GM12878 (cell line): ENCODE measurements around the gene NMT1. TPM values are rescaled to one million over a fixed set of nuclear protein-coding genes. Genes with fewer than 3 reads are reported as not detected.

ENCODE experiments used
- ATAC-seq: fragments of 200-7000 bp; cut with Tn5 transposase; 3 replicates; pipeline ENCODE4 v1.9.1; 2020; ENCODE audit warnings: mild to moderate bottlenecking, moderate library complexity
- BruUV-seq: library from RNA; stranded (reverse); fragments of 400-500 nt; replicated peaks from 2 replicates; lab custom pipeline; 2021; lab: Mats Ljungman, UMichigan
- CTCF ChIA-PET: fragments of 300-600 bp; sonication (Branson Sonifier 250); formaldehyde crosslinking; extraction: SDS; loops from one replicate; lab custom pipeline; 2021; ENCODE audit warnings: inconsistent platforms; lab: Yijun Ruan, JAX
- POLR2A ChIA-PET: fragments of 350-600 bp; formaldehyde crosslinking; extraction: SDS; loops from one replicate; lab custom pipeline; 2021; ENCODE audit warnings: inconsistent platforms; lab: Charles Lee
- RAD21 ChIA-PET: fragments of 300-600 bp; sonication (Branson Sonifier 250); formaldehyde crosslinking; loops from one replicate; lab custom pipeline; 2023; ENCODE audit warnings: antibody characterized with exemption; ENCODE audit not compliant: unreplicated experiment; lab: Charles Lee
- SMC1A ChIA-PET: fragments of 300-600 bp; sonication (Branson Sonifier 250); formaldehyde crosslinking; loops from one replicate; lab custom pipeline; 2023; ENCODE audit not compliant: unreplicated experiment, uncharacterized antibody; lab: Charles Lee
- DNase-seq: peaks from one replicate; pipeline ENCODE4 v3.0.0-alpha.2; 2011; ENCODE audit warnings: low read depth, low spot score
- FAIRE-seq: peaks from 3 replicates; lab custom pipeline; 2011; peaks lifted over from hg19 to GRCh38; lab: Jason Lieb, UNC
- H2AFZ ChIP-seq: 2 replicates; pipeline ENCODE4 v1.6.0; 2011; ENCODE audit warnings: low read depth, low read length, control low read depth; ENCODE audit not compliant: control insufficient read depth
- H3K27ac ChIP-seq: 2 replicates; pipeline ENCODE4 v1.5.1; 2011; ENCODE audit warnings: control low read depth; ENCODE audit not compliant: control insufficient read depth, insufficient read depth
- H3K27me3 ChIP-seq, 2 experiments: replicated peaks in 1 of 2; 2 replicates each; pipeline versions ENCODE4 v1.6.0 to v1.6.1; 2011; ENCODE audit warnings: low read length in 1 of 2; ENCODE audit not compliant: control insufficient read depth in 2 of 2, insufficient read depth in 2 of 2
- H3K36me3 ChIP-seq, 2 experiments: 2 replicates each; pipeline ENCODE4 v1.5.1; 2011; ENCODE audit warnings: low read length in 1 of 2; ENCODE audit not compliant: control insufficient read depth in 2 of 2, insufficient read depth in 2 of 2
- H3K4me1 ChIP-seq: 2 replicates; pipeline ENCODE4 v1.6.1; 2011; ENCODE audit warnings: mild to moderate bottlenecking, low read length, moderate library complexity, mixed read lengths; ENCODE audit not compliant: control insufficient read depth, insufficient read depth
- H3K4me2 ChIP-seq: 2 replicates; pipeline ENCODE4 v1.6.0; 2011; ENCODE audit warnings: control low read depth; ENCODE audit not compliant: control insufficient read depth, insufficient read depth
- H3K4me3 ChIP-seq: fragments of 200-600 bp; sonication (generic); 2 replicates; pipeline ENCODE4 v1.5.1; 2016
- H3K79me2 ChIP-seq: 2 replicates; pipeline ENCODE4 v1.6.0; 2011; ENCODE audit warnings: low read length; ENCODE audit not compliant: control insufficient read depth, insufficient read depth
- H3K9ac ChIP-seq: 2 replicates; pipeline ENCODE4 v1.8.0; 2011; ENCODE audit warnings: low read length, control low read depth, mixed read lengths; ENCODE audit not compliant: control insufficient read depth, insufficient read depth
- H3K9me3 ChIP-seq: replicated peaks from 3 replicates; pipeline ENCODE4 v1.5.1; 2011; ENCODE audit warnings: mild to moderate bottlenecking, low read length; ENCODE audit not compliant: control insufficient read depth, insufficient read depth
- H4K20me1 ChIP-seq: 2 replicates; pipeline ENCODE4 v1.6.0; 2011; ENCODE audit not compliant: control insufficient read depth, insufficient read depth
- CBX3 ChIP-seq: fragments of 200-600 bp; sonication (generic); IDR thresholded peaks from 2 replicates; pipeline ENCODE4 v1.6.1; 2016; ENCODE audit warnings: low read depth, borderline replicate concordance
- ESRRA ChIP-seq: IDR thresholded peaks from 2 replicates; pipeline ENCODE4 v1.6.1; 2012; ENCODE audit warnings: mild to moderate bottlenecking, low read length, improper control_type of control experiment
- FOXK2 ChIP-seq: fragments of 450-650 bp; IDR thresholded peaks from 2 replicates; pipeline ENCODE4 v1.6.1; 2017; ENCODE audit warnings: mild to moderate bottlenecking, moderate library complexity
- FOXM1 ChIP-seq: IDR thresholded peaks from 2 replicates; pipeline ENCODE4 v1.6.1; 2012; ENCODE audit warnings: low read depth, mild to moderate bottlenecking, inconsistent platforms, low read length, moderate library complexity
- IRF5 ChIP-seq: fragments of 450-650 bp; IDR thresholded peaks from 2 replicates; pipeline ENCODE4 v1.6.1; 2017; ENCODE audit warnings: borderline replicate concordance
- KLF5 ChIP-seq: fragments of 450-650 bp; IDR thresholded peaks from 2 replicates; pipeline ENCODE4 v1.6.1; 2014; ENCODE audit warnings: mild to moderate bottlenecking; ENCODE audit not compliant: partially characterized antibody
- PAX8 ChIP-seq: fragments of 450-650 bp; IDR thresholded peaks from 2 replicates; pipeline ENCODE4 v1.6.1; 2017; ENCODE audit warnings: mild to moderate bottlenecking, moderate library complexity
- SIX5 ChIP-seq: IDR thresholded peaks from 2 replicates; pipeline ENCODE4 v1.6.1; 2011; ENCODE audit warnings: mild to moderate bottlenecking, low read depth, low read length, moderate library complexity; ENCODE audit not compliant: severe bottlenecking
- SP1 ChIP-seq: IDR thresholded peaks from one replicate; pipeline ENCODE4 v1.6.1; 2011; ENCODE audit warnings: low read depth, low read length
- WRNIP1 ChIP-seq: IDR thresholded peaks from 2 replicates; pipeline ENCODE4 v1.6.1; 2011; ENCODE audit warnings: low read depth, low read length, improper control_type of control experiment, borderline replicate concordance
- ZNF592 ChIP-seq: fragments of 450-650 bp; IDR thresholded peaks from 2 replicates; pipeline ENCODE4 v1.6.1; 2017; ENCODE audit warnings: mild to moderate bottlenecking, moderate library complexity
- ZNF687 ChIP-seq: fragments of 450-650 bp; IDR thresholded peaks from 2 replicates; pipeline ENCODE4 v1.6.1; 2017; ENCODE audit warnings: mild to moderate bottlenecking, moderate library complexity
- WGBS: methylation state at CpG from one replicate; pipeline ENCODE4 v1.1.6; 2016; ENCODE audit warnings: low lambda C conversion rate; ENCODE audit not compliant: insufficient replicate concordance, insufficient coverage; ENCODE audit errors: missing lambda C conversion rate; 5-methylcytosine and 5-hydroxymethylcytosine counted together
- in situ Hi-C: fragments of 300-500 bp; cut with MboI; formaldehyde crosslinking; loops from 9 replicates; pipeline ENCODE4 v1.14.3; 2018; ENCODE audit warnings: mixed read lengths
- intact Hi-C: fragments of 100-400 bp; cut with micrococcal nuclease; formaldehyde crosslinking; loops from one replicate; pipeline ENCODE4 v1.14.2; 2022; ENCODE audit not compliant: unreplicated experiment
- polyA plus RNA-seq, 11 experiments: library from polyadenylated mRNA; depleted of rRNA in 4 of 11; unstranded in 6 of 11; stranded (reverse) in 5 of 11; fragments of >200 nt; fragmentation: Nextera tagmentation in 4 of 11; fragmentation: Illumina TruSeq in 1 of 11; extraction: Ambion mirVana in 4 of 11; extraction: Trizol in 1 of 11; gene quantifications; 1 replicate in 1 of 11; 2 replicates in 10 of 11; pipeline versions ENCODE4 v1.2.1 to v1.2.3, GENCODE V29; 2011 to 2016; ENCODE audit warnings: inconsistent platforms in 2 of 11, missing spikeins in 2 of 11, low read depth in 1 of 11
- total RNA-seq, 4 experiments: library from RNA; depleted of rRNA in 3 of 4; stranded (reverse); fragments of >200 nt in 3 of 4; fragmentation: Illumina TruSeq in 1 of 4; extraction: Trizol in 1 of 4; gene quantifications; 2 replicates each; pipeline versions ENCODE4 v1.2.1 to v1.2.3, GENCODE V29; 2013 to 2021

Gene NMT1
- total and polyA plus RNA-seq, 10 of the 15 experiments (the other 5 are each of a cell fraction or from before 2014, with no cell fraction given): 96.7 to 395 (median 222) TPM

- TF ChIP-seq ZNF687 (no peak), WRNIP1 (no peak), SP1 (no peak)
These were observed 35.8 kb downstream of the NMT1 start (continued) for GRCh38 chr17:45096926-45097325.

- POLR2A ChIA-PET: no interaction called here
- no peak for ATAC-seq
- H3K4me1 ChIP-seq: no peaks in the 10 kb centered on the region
- FAIRE-seq: no peak
- no peak overlapping the region for H3K27ac ChIP-seq
- H3K4me2 ChIP-seq: no peak overlapping the region
- no peaks in the 10 kb centered on the region for H4K20me1 ChIP-seq
- in situ Hi-C loops: no loop called here
- no TSS peak for BruUV-seq
- RAD21 ChIA-PET: interaction anchor here (1.2 to 3.2 kb wide), 4 partner anchors 35 to 319 kb away, joined by 3 to 26 read pairs (median 4); no protein-coding TSS in a partner anchor
- H3K27me3 ChIP-seq: no peaks in the 10 kb centered on the region
- CTCF ChIA-PET: interaction anchor here (0.7 to 4.7 kb wide), 23 partner anchors 9 to 230 kb away, joined by 3 to 70 read pairs (median 6); partner anchors contain the start of genes ACBD4, NMT1 and PLCD3
- H3K4me3 ChIP-seq: no peak overlapping the region
- peaks cover 40 to 47% of the 10 kb centered on the region in 2 experiments for H3K36me3 ChIP-seq
- no peaks in the 10 kb centered on the region for H3K9me3 ChIP-seq
- no peak overlapping the region for H2AFZ ChIP-seq
- intact Hi-C loops: loop anchor here (5.0 kb wide), 1 partner anchor 81 kb away; no protein-coding TSS in a partner anchor
- no peaks in the 10 kb centered on the region for H3K79me2 ChIP-seq
- 97% methylated on average over 13 of the region's 13 CpGs for WGBS
- DNase-seq: no peak
- SMC1A ChIA-PET: interaction anchor here (1.0 to 7.0 kb wide), 7 partner anchors 11 to 178 kb away, joined by 3 to 38 read pairs (median 6); no protein-coding TSS in a partner anchor
- no peak overlapping the region for H3K9ac ChIP-seq
- TF ChIP-seq SIX5 (no peak), FOXK2 (no peak), FOXM1 (no peak), CBX3 (no peak), KLF5 (no peak), PAX8 (no peak), IRF5 (no peak), ESRRA (no peak), ZNF592 (no peak)
These were observed 37.2 kb downstream of the NMT1 start for GRCh38 chr17:45098081-45098868.
